GM23338 (cell line): ENCODE results near the gene EMILIN2. TPM values are rescaled to one million over a fixed set of nuclear protein-coding genes. Genes with fewer than 3 reads are reported as not detected.
"Not testable (repeated sequence)": the region's sequence is repeated elsewhere in the genome, so short reads cannot be mapped to it uniquely, and the experiment has no call there.

Experiments used
- ATAC-seq: fragments of 200-7000 bp; cut with Tn5 transposase; 3 replicates; pipeline ENCODE4 v1.9.1; 2020
- DNase-seq: peaks from one replicate; pipeline ENCODE4 v3.0.0-alpha.2; 2015; ENCODE audit warnings: low spot score
- H2AFZ ChIP-seq: fragments of 200-600 bp; sonication (generic); 2 replicates; pipeline ENCODE4 v1.8.0; 2016; ENCODE audit warnings: antibody characterized with exemption, mild to moderate bottlenecking, moderate library complexity
- H3F3A ChIP-seq: fragments of 200-600 bp; sonication (generic); replicated peaks from 2 replicates; pipeline ENCODE4 v1.8.0; 2017; ENCODE audit warnings: antibody characterized with exemption, mixed run types, low read depth
- H3K27ac ChIP-seq: fragments of 200-600 bp; sonication (generic); 2 replicates; pipeline ENCODE4 v1.6.1; 2016; ENCODE audit warnings: low read depth
- H3K27me3 ChIP-seq: fragments of 200-600 bp; sonication (generic); 2 replicates; pipeline ENCODE4 v1.8.0; 2016; ENCODE audit warnings: mild to moderate bottlenecking, mixed run types, moderate library complexity; ENCODE audit not compliant: insufficient read depth
- H3K36me3 ChIP-seq: fragments of 200-600 bp; sonication (generic); 2 replicates; pipeline ENCODE4 v1.8.0; 2016; ENCODE audit warnings: mild to moderate bottlenecking; ENCODE audit not compliant: insufficient read depth
- H3K4me1 ChIP-seq: fragments of 200-600 bp; sonication (generic); 2 replicates; pipeline ENCODE4 v1.8.0; 2016; ENCODE audit warnings: mild to moderate bottlenecking, moderate library complexity; ENCODE audit not compliant: insufficient read depth
- H3K4me2 ChIP-seq: fragments of 200-600 bp; sonication (generic); 2 replicates; pipeline ENCODE4 v1.7.1; 2017; ENCODE audit warnings: mixed run types
- H3K4me3 ChIP-seq: fragments of 200-600 bp; sonication (generic); 2 replicates; pipeline ENCODE4 v1.6.1; 2016; ENCODE audit warnings: mixed run types
- H3K79me2 ChIP-seq: fragments of 200-600 bp; sonication (generic); replicated peaks from 2 replicates; pipeline ENCODE4 v1.8.0; 2017; ENCODE audit warnings: mild to moderate bottlenecking; ENCODE audit not compliant: insufficient read depth
- H3K9me2 ChIP-seq: fragments of 200-600 bp; sonication (generic); 2 replicates; pipeline ENCODE4 v1.8.0; 2017; ENCODE audit not compliant: insufficient read depth
- H4K20me1 ChIP-seq: fragments of 200-600 bp; sonication (generic); replicated peaks from 2 replicates; pipeline ENCODE4 v1.8.0; 2017; ENCODE audit warnings: mild to moderate bottlenecking; ENCODE audit not compliant: insufficient read depth
- H3K27ac Mint-ChIP-seq: 2 replicates; pipeline ENCODE4 v1.8.0; 2020; ENCODE audit warnings: inconsistent platforms, mild to moderate bottlenecking, moderate library complexity, mixed read lengths
- H3K27me3 Mint-ChIP-seq: 3 replicates; pipeline ENCODE4 v1.8.0; 2022; ENCODE audit warnings: low read depth, mild to moderate bottlenecking, moderate library complexity, mixed read lengths, inconsistent platforms; ENCODE audit not compliant: insufficient read depth, poor library complexity
- H3K36me3 Mint-ChIP-seq: 3 replicates; pipeline ENCODE4 v1.8.0; 2021; ENCODE audit warnings: low read depth, mild to moderate bottlenecking, inconsistent platforms, moderate library complexity, mixed read lengths
- H3K4me1 Mint-ChIP-seq: 3 replicates; pipeline ENCODE4 v1.8.0; 2020; ENCODE audit warnings: mild to moderate bottlenecking, inconsistent platforms, mixed read lengths
- H3K4me3 Mint-ChIP-seq: 3 replicates; pipeline ENCODE4 v1.8.0; 2021; ENCODE audit warnings: moderate library complexity, mild to moderate bottlenecking, inconsistent platforms, mixed read lengths
- H3K9me3 Mint-ChIP-seq: 3 replicates; pipeline ENCODE4 v1.8.0; 2020; ENCODE audit warnings: moderate library complexity, mild to moderate bottlenecking, inconsistent platforms, mixed read lengths
- CREB1 ChIP-seq: fragments of 250-450 bp; sonication (Bioruptor Pico); IDR thresholded peaks from 2 replicates; pipeline ENCODE4 v1.5.0; 2020; ENCODE audit warnings: low read depth, mild to moderate bottlenecking, moderate library complexity
- CTCF ChIP-seq, 2 experiments: fragments of 200-600 bp in 1 of 2; sonication (generic) in 1 of 2; conservative IDR thresholded peaks; 2 replicates each; pipeline versions ENCODE4 v1.5.1 to v1.6.1; 2016 to 2017; ENCODE audit warnings: antibody characterized with exemption in 2 of 2, low read depth in 2 of 2, mild to moderate bottlenecking in 2 of 2, moderate library complexity in 1 of 2
- ETS1 ChIP-seq: IDR thresholded peaks from 2 replicates; pipeline ENCODE4 v1.6.1; 2016; ENCODE audit warnings: antibody characterized with exemption
- EZH2phosphoT487 ChIP-seq: fragments of 200-600 bp; sonication (generic); IDR thresholded peaks from one replicate; pipeline ENCODE4 v1.8.1; 2018; ENCODE audit warnings: antibody characterized with exemption; ENCODE audit not compliant: unreplicated experiment
- JUNB ChIP-seq: IDR thresholded peaks from one replicate; pipeline ENCODE4 v1.6.1; 2016; ENCODE audit warnings: antibody characterized with exemption; ENCODE audit not compliant: unreplicated experiment
- NANOG ChIP-seq: IDR thresholded peaks from 2 replicates; pipeline ENCODE4 v1.6.1; 2016; ENCODE audit warnings: antibody characterized with exemption, borderline replicate concordance
- POLR2AphosphoS5 ChIP-seq: IDR thresholded peaks from 2 replicates; pipeline ENCODE4 v1.6.1; 2016; ENCODE audit warnings: antibody characterized with exemption, low read depth
- REST ChIP-seq: IDR thresholded peaks from one replicate; pipeline ENCODE4 v1.6.1; 2018; ENCODE audit warnings: antibody characterized with exemption; ENCODE audit not compliant: unreplicated experiment
- STAT1 ChIP-seq: IDR thresholded peaks from one replicate; pipeline ENCODE4 v1.6.1; 2016; ENCODE audit warnings: antibody characterized with exemption; ENCODE audit not compliant: unreplicated experiment
- ZNF114 ChIP-seq: fragments of 250-450 bp; sonication (Bioruptor Pico); IDR thresholded peaks from 2 replicates; pipeline ENCODE4 v1.5.0; 2020; ENCODE audit warnings: mild to moderate bottlenecking, moderate library complexity
- polyA plus RNA-seq: library from polyadenylated mRNA; unstranded; fragments of >200 nt; fragmentation: Nextera tagmentation; extraction: Ambion mirVana; gene quantifications from 2 replicates; pipeline ENCODE4 v1.2.1, GENCODE V29; 2016
- total RNA-seq: library from RNA; depleted of rRNA; stranded (reverse); fragments of >200 nt; shearing (Covaris generic); gene quantifications from 2 replicates; pipeline ENCODE4 v1.2.3, GENCODE V29; 2014

Gene EMILIN2
- total and polyA plus RNA-seq, 2 experiments from 2014 or later: 3.0 to 11.6 TPM

- H3K9me3 Mint-ChIP-seq: peaks cover 19% of the 10 kb centered on the region; the same call in 2 of the 3 replicates
- H3K36me3 ChIP-seq, H3K79me2 ChIP-seq, H3K27me3 Mint-ChIP-seq, H3K4me1 Mint-ChIP-seq, H3K36me3 Mint-ChIP-seq, H3K27me3 ChIP-seq, H3K4me2 ChIP-seq, DNase-seq, H4K20me1 ChIP-seq, H3K9me2 ChIP-seq, H2AFZ ChIP-seq, ATAC-seq, H3K4me3 ChIP-seq, H3K27ac Mint-ChIP-seq, H3K4me3 Mint-ChIP-seq, H3K4me1 ChIP-seq, H3F3A ChIP-seq, H3K27ac ChIP-seq: not testable (repeated sequence)
Measured at GRCh38 chr18:2860397-2860796, 13.6 kb downstream of the EMILIN2 start.

GRCh38 chr18:2863997-2864396 lies 17.2 kb downstream of the EMILIN2 start:
- not testable (repeated sequence) for H3K4me2 ChIP-seq, H4K20me1 ChIP-seq, DNase-seq, H3K27me3 ChIP-seq, H3K4me3 Mint-ChIP-seq, H3K4me3 ChIP-seq, H3K36me3 ChIP-seq, H2AFZ ChIP-seq, H3K4me1 Mint-ChIP-seq, H3F3A ChIP-seq, H3K27ac ChIP-seq, H3K9me2 ChIP-seq, H3K27me3 Mint-ChIP-seq, H3K79me2 ChIP-seq, H3K27ac Mint-ChIP-seq, H3K4me1 ChIP-seq, ATAC-seq
- Mint-ChIP-seq H3K9me3 (peaks cover 43% of the 10 kb centered on the region), H3K36me3 (peaks cover 21% of the 10 kb centered on the region)

- H3K36me3 Mint-ChIP-seq: peaks cover 17% of the 10 kb centered on the region
- not testable (repeated sequence) for H3K36me3 ChIP-seq, H3K27me3 ChIP-seq, DNase-seq, H3F3A ChIP-seq, H3K27ac ChIP-seq, H4K20me1 ChIP-seq, H3K4me1 ChIP-seq, H2AFZ ChIP-seq, H3K4me1 Mint-ChIP-seq, ATAC-seq, H3K27me3 Mint-ChIP-seq, H3K27ac Mint-ChIP-seq, H3K4me3 ChIP-seq, H3K4me3 Mint-ChIP-seq, H3K9me2 ChIP-seq, H3K4me2 ChIP-seq, H3K79me2 ChIP-seq
- peaks cover 32% of the 10 kb centered on the region for H3K9me3 Mint-ChIP-seq
Measured at GRCh38 chr18:2866465-2866864, 19.7 kb downstream of the EMILIN2 start.

GRCh38 chr18:2869207-2869606 lies 22.4 kb downstream of the EMILIN2 start:
- H3K4me3 ChIP-seq: no peak overlapping the region
- H4K20me1 ChIP-seq: no peaks in the 10 kb centered on the region
- no peak overlapping the region for H3K27ac Mint-ChIP-seq
- TF ChIP-seq REST (no peak), STAT1 (no peak), JUNB (no peak), ZNF114 (CRISPR knock-in tag) (no peak), POLR2AphosphoS5 (no peak), EZH2phosphoT487 (no peak), CREB1 (no peak), NANOG (no peak), ETS1 (no peak), CTCF (conservative IDR thresholded peaks at IDR 0.05; ENCODE audit: low read depth in 2 of 2) (no peak)

More at GRCh38 chr18:2869207-2869606, 22.4 kb downstream of the EMILIN2 start:
- Mint-ChIP-seq H3K27me3 (peaks cover 4% of the 10 kb centered on the region), H3K36me3 (peaks cover 17% of the 10 kb centered on the region), H3K4me1 (no peaks in the 10 kb centered on the region), H3K4me3 (no peak overlapping the region), H3K9me3 (peaks cover 32% of the 10 kb centered on the region)
- Histone ChIP-seq H3K27me3 (no peaks in the 10 kb centered on the region), H2AFZ (no peak overlapping the region), H3K9me2 (no peaks in the 10 kb centered on the region), H3K79me2 (no peaks in the 10 kb centered on the region), H3F3A (no peaks in the 10 kb centered on the region), H3K36me3 (no peaks in the 10 kb centered on the region; the same call in 1 of the 2 replicates), H3K4me1 (no peaks in the 10 kb centered on the region), H3K4me2 (no peak overlapping the region), H3K27ac (no peak overlapping the region)
- no peak for DNase-seq
- no peak for ATAC-seq
